DND-41 (cell line): ENCODE results near the gene CDIPT.
A peak's percentile ranks its signal among the peaks of the same experiment; 100 is the strongest.

Source experiments
- ATAC-seq: fragments of 200-7000 bp; cut with Tn5 transposase; 3 replicates; pipeline ENCODE4 v1.9.1; 2021; ENCODE audit warnings: low read depth; ENCODE audit not compliant: insufficient read depth
- DNase-seq: peaks from one replicate; pipeline ENCODE4 v3.0.0-alpha.2; 2020
- H2AFZ ChIP-seq: 2 replicates; pipeline ENCODE4 v1.6.0; 2012; ENCODE audit warnings: low read depth, low read length
- H3K27ac ChIP-seq: 2 replicates; pipeline ENCODE4 v1.5.1; 2012; ENCODE audit warnings: low read length, inconsistent platforms
- H3K27me3 ChIP-seq: fragments of 200-600 bp; sonication (generic); 2 replicates; pipeline ENCODE4 v1.6.0; 2012; ENCODE audit warnings: low read length, mild to moderate bottlenecking, inconsistent platforms; ENCODE audit not compliant: insufficient read depth, poor library complexity
- H3K36me3 ChIP-seq: 2 replicates; pipeline ENCODE4 v1.5.1; 2012; ENCODE audit warnings: low read length, inconsistent platforms; ENCODE audit not compliant: insufficient read depth
- H3K4me1 ChIP-seq: 2 replicates; pipeline ENCODE4 v1.5.1; 2012; ENCODE audit warnings: mild to moderate bottlenecking, low read length; ENCODE audit not compliant: insufficient read depth
- H3K4me2 ChIP-seq: 2 replicates; pipeline ENCODE4 v1.6.0; 2012; ENCODE audit warnings: mild to moderate bottlenecking, moderate library complexity, low read length, inconsistent platforms; ENCODE audit not compliant: insufficient read depth
- H3K4me3 ChIP-seq, 2 experiments: fragments of 200-600 bp in 1 of 2; shearing (Covaris generic) in 1 of 2; 2 replicates each; pipeline ENCODE4 v1.5.1; 2012 to 2016; ENCODE audit warnings: inconsistent platforms in 2 of 2, low read length in 2 of 2, mild to moderate bottlenecking in 2 of 2, low read depth in 1 of 2, moderate library complexity in 1 of 2
- H3K79me2 ChIP-seq: 2 replicates; pipeline ENCODE4 v1.6.0; 2012; ENCODE audit warnings: low read length, inconsistent platforms; ENCODE audit not compliant: insufficient read depth
- H3K9ac ChIP-seq: 2 replicates; pipeline ENCODE4 v1.6.0; 2012; ENCODE audit warnings: low read depth, mild to moderate bottlenecking, inconsistent platforms, low read length, moderate library complexity
- H3K9me3 ChIP-seq: 2 replicates; pipeline ENCODE4 v1.5.1; 2012; ENCODE audit warnings: low read length, moderate library complexity, mild to moderate bottlenecking, inconsistent platforms; ENCODE audit not compliant: insufficient read depth, severe bottlenecking
- H4K20me1 ChIP-seq: 2 replicates; pipeline ENCODE4 v1.6.0; 2012; ENCODE audit warnings: low read length; ENCODE audit not compliant: insufficient read depth
- CTCF ChIP-seq: IDR thresholded peaks from 2 replicates; pipeline ENCODE4 v1.5.1; 2012; ENCODE audit warnings: borderline replicate concordance, low read length, moderate library complexity, mild to moderate bottlenecking; ENCODE audit not compliant: poor library complexity, severe bottlenecking; ENCODE audit errors: extremely low read depth
- EZH2 ChIP-seq: IDR thresholded peaks from 3 replicates; pipeline ENCODE4 v1.6.1; 2012; ENCODE audit warnings: borderline replicate concordance, low read depth, mild to moderate bottlenecking, moderate library complexity, low read length, inconsistent platforms; ENCODE audit not compliant: severe bottlenecking

The CDIPT gene

DNA sequence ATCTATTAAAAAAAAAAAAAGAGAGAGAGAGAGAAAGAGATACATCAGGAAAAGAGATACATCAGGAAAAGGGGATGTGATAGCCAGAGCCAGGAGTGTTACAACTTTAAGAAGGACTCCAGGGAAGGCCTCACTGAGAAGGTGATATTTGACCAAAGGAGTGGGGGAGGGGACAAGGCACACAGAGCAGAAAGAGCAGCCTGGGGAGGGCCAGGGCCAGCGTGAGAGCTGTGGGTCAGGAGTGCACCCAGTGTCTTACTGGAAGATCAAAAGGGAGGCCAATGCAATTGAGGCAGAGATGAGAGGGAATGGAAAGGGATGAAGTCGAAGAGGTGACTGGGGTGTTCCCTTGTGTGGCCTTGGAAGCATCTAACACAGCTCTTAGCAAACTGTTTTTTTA is 44.9 kb upstream of the CDIPT start:
- H3K27me3 ChIP-seq: no peaks in the 10 kb centered on the region
- H3K4me1 ChIP-seq: 0 out of 2 replicates have a peak, but pooled peaks cover 3% of the 10 kb centered on the region
- no peaks in the 10 kb centered on the region for H3K9me3 ChIP-seq
- no peak overlapping the region for H3K4me3 ChIP-seq
- no peak overlapping the region for H3K27ac ChIP-seq
- ATAC-seq (no peak), DNase-seq (no peak)
- TF ChIP-seq EZH2 (no peak), CTCF (no peak)
- peaks cover 9% of the 10 kb centered on the region for H3K36me3 ChIP-seq
- H2AFZ ChIP-seq: no peak overlapping the region
- no peaks in the 10 kb centered on the region; the same call in 1 of the 2 replicates for H4K20me1 ChIP-seq
- H3K4me2 ChIP-seq: no peak overlapping the region
- H3K9ac ChIP-seq: no peak overlapping the region
- no peaks in the 10 kb centered on the region for H3K79me2 ChIP-seq

- Histone ChIP-seq H3K9ac (no peak overlapping the region), H2AFZ (no peak overlapping the region), H4K20me1 (no peaks in the 10 kb centered on the region; the same call in 1 of the 2 replicates), H3K4me2 (no peak overlapping the region), H3K4me3 (no peak overlapping the region), H3K79me2 (no peaks in the 10 kb centered on the region), H3K36me3 (peaks cover 9% of the 10 kb centered on the region), H3K27me3 (no peaks in the 10 kb centered on the region), H3K4me1 (0 out of 2 replicates have a peak, but pooled peaks cover 3% of the 10 kb centered on the region), H3K27ac (no peak overlapping the region), H3K9me3 (no peaks in the 10 kb centered on the region)
- no peak for TF ChIP-seq EZH2
- TF ChIP-seq CTCF: no peak
- ATAC-seq (0 out of 3 replicates have a peak, but pooled peaks have one; percentile 31), DNase-seq (no peak)
Observed at GRCh38 chr16:29906520-29907244, 43.7 kb upstream of the CDIPT start.

- no peaks in the 10 kb centered on the region for H3K79me2 ChIP-seq
- peaks cover under 1% of the 10 kb centered on the region for H3K36me3 ChIP-seq
- no peak overlapping the region for H3K9ac ChIP-seq
- TF ChIP-seq CTCF (no peak), EZH2 (no peak)
- no peak overlapping the region for H2AFZ ChIP-seq
- no peaks in the 10 kb centered on the region for H3K27me3 ChIP-seq
- no peak overlapping the region for H3K27ac ChIP-seq
- H3K4me1 ChIP-seq: peaks cover 8% of the 10 kb centered on the region
- H3K9me3 ChIP-seq: no peaks in the 10 kb centered on the region
- H4K20me1 ChIP-seq: no peaks in the 10 kb centered on the region; the same call in none of the 2 replicates
- no peak for DNase-seq
- H3K4me2 ChIP-seq: no peak overlapping the region
- no peak for ATAC-seq
- no peak overlapping the region for H3K4me3 ChIP-seq
Observed at GRCh38 chr16:29905668-29906067, 42.6 kb upstream of the CDIPT start.
